ENCODE data around the gene CARMIL3. TPM values are rescaled to one million over a fixed set of nuclear protein-coding genes. Genes with fewer than 3 reads are reported as not detected.
A peak's percentile ranks its signal among the peaks of the same experiment; 100 is the strongest.

CARMIL3 gene
- polyA plus RNA-seq, 1 experiment: not detected

DNA sequence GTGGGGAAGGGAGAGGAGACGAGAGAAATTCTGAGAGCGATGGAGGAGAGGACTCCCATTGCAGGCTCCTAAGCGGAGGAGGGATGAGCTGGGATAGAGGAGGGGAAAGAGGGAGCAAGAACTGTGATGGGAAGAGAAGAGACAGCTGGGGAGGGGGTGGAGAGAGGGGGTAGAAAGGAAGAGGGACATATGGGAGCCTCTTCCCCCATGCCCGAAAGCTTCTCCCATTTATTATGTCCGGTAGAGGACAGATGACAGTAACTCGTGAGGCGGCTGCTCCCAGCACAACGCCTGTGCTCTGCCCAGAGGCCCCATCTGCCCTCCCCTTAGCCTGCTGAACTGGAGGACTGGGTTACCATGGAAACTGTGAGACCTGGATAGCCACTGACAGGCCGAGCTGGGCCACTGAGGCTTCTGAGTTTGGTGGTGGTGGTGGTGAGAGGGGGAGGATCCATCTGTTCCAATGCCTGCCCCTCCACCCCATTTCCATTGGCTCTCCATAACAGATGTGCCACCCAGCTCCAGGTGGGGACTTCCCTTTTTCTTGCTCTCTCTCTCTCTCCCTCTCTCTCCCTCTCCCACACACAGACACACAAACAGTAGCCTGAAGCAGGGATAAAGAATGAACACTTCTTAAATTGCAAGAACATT is 27.8 kb downstream of the CARMIL3 start:
- no peak overlapping the region for H3K4me3 ChIP-seq (ENCODE audit: low read depth, low read length)
- no peak overlapping the region for H3K27ac ChIP-seq (ENCODE audit: low read depth, low read length)
- TF ChIP-seq, protein P1, sequence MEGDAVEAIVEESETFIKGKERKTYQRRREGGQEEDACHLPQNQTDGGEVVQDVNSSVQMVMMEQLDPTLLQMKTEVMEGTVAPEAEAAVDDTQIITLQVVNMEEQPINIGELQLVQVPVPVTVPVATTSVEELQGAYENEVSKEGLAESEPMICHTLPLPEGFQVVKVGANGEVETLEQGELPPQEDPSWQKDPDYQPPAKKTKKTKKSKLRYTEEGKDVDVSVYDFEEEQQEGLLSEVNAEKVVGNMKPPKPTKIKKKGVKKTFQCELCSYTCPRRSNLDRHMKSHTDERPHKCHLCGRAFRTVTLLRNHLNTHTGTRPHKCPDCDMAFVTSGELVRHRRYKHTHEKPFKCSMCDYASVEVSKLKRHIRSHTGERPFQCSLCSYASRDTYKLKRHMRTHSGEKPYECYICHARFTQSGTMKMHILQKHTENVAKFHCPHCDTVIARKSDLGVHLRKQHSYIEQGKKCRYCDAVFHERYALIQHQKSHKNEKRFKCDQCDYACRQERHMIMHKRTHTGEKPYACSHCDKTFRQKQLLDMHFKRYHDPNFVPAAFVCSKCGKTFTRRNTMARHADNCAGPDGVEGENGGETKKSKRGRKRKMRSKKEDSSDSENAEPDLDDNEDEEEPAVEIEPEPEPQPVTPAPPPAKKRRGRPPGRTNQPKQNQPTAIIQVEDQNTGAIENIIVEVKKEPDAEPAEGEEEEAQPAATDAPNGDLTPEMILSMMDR (IDR thresholded peaks at IDR 0.05; ENCODE audit: low read depth, low read length): no peak
- H3K27me3 ChIP-seq (ENCODE audit: control insufficient read depth, insufficient read depth, low read length): peaks cover 63% of the 10 kb centered on the region
- POLR2A ChIA-PET: interaction anchor here (0.6 kb wide), 1 partner anchor 14 kb away, joined by 4 read pairs; no protein-coding TSS in a partner anchor
- H3K9me3 ChIP-seq (ENCODE audit: control insufficient read depth, insufficient read depth, low read length): no peaks in the 10 kb centered on the region; the same call in 1 of the 2 replicates
- CTCF ChIA-PET: interaction anchor here (1.0 to 4.3 kb wide), 7 partner anchors 12 to 82 kb away, joined by 3 to 29 read pairs (median 5); partner anchors contain the start of genes IRF9 and PCK2
- DNase-seq (ENCODE audit: low read depth, low spot score): no peak

DNA sequence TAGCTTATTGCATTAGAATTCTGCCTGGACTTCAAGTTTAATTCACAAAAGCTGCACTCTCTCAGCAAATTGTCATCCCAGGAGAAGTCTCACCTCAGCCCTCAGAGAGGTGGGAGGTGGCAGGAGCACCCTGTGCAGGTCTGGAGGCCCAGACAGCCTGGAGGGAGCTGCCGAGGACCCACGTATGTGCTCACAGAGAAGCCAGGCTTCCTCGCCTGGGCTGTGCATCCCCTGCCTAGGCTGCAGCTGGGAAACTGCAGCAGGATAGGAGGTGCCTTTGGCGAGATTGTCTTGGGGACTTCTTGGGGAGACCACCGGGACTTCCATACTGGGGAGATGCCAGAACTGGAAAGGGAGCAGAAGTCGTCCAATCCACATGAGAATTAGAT is 28.3 kb downstream of the CARMIL3 start:
- DNase-seq (ENCODE audit: low read depth, low spot score): no peak
- H3K9me3 ChIP-seq (ENCODE audit: control insufficient read depth, insufficient read depth, low read length): no peaks in the 10 kb centered on the region; the same call in 1 of the 2 replicates
- TF ChIP-seq, protein P1 (IDR thresholded peaks at IDR 0.05; ENCODE audit: low read depth, low read length): no peak
- CTCF ChIA-PET: interaction anchor here (1.0 to 4.3 kb wide), 6 partner anchors 11 to 81 kb away, joined by 3 to 29 read pairs (median 11); partner anchors contain the start of genes IRF9 and PCK2
- peaks cover 66% of the 10 kb centered on the region for H3K27me3 ChIP-seq (ENCODE audit: control insufficient read depth, insufficient read depth, low read length)
- H3K4me3 ChIP-seq (ENCODE audit: low read depth, low read length): no peak overlapping the region
- no peak overlapping the region for H3K27ac ChIP-seq (ENCODE audit: low read depth, low read length)
- POLR2A ChIA-PET: interaction anchor here (0.6 to 2.1 kb wide), 2 partner anchors 13 to 22 kb away, joined by 4 to 6 read pairs; no protein-coding TSS in a partner anchor

DNA sequence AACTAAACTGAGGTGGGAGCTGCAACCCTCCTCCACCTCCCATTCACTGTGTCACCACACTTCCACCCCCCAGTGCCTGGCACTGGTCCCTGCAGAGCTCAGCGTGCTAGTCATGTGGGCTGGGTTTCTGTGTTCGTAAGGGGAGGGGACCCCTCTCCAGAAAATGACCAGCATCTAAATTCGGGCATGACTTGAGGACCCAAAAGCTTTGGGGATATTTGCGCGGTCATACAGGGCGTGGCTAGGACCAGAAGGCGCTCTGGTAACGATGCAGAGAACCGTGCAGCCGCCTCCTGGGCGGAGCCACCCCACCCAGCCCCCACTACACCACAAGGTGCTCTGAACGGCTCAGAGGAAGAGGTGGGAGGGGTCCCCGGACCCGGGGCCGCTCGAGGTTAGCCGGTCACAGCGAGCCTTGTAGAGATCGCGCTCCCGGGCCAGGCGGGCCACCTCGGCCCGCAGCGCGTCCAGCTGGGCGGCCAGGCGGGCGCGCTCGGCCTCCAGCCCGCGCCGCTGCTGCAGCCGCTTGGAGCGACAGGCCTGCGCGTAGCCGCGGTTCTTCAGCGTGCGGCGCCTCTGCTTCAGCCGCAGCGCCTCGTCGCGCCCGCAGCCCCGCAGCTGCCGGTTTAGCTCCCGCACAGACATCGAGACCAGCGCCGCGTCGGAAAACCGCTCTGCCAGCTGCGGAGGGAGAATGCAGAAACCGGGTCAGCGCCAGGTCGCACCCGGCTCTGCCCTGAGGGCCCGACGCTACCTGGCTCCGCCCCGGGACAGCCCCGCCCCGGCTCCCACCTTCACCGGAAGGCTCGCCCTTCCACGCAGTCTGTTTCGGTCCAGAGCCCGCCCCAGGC is 29.3 kb downstream of the CARMIL3 start:
- DNase-seq (ENCODE audit: low read depth, low spot score): no peak
- H3K27ac ChIP-seq (ENCODE audit: low read depth, low read length): no peak overlapping the region
- no peaks in the 10 kb centered on the region; the same call in 1 of the 2 replicates for H3K9me3 ChIP-seq (ENCODE audit: control insufficient read depth, insufficient read depth, low read length)
- peak overlapping the region; percentile 58 for H3K4me3 ChIP-seq (ENCODE audit: low read depth, low read length)
- ChIA-PET CTCF (interaction anchor here (1.4 to 4.3 kb wide), 6 partner anchors 9 to 80 kb away, joined by 4 to 29 read pairs (median 16); partner anchors contain the start of genes IRF9 and PCK2), POLR2A (interaction anchor here (0.6 to 2.1 kb wide), 2 partner anchors 23 to 29 kb away, joined by 3 to 6 read pairs; no protein-coding TSS in a partner anchor)
- peaks cover 68% of the 10 kb centered on the region for H3K27me3 ChIP-seq (ENCODE audit: control insufficient read depth, insufficient read depth, low read length)
- TF ChIP-seq, protein P1 (IDR thresholded peaks at IDR 0.05; ENCODE audit: low read depth, low read length): no peak

DNA sequence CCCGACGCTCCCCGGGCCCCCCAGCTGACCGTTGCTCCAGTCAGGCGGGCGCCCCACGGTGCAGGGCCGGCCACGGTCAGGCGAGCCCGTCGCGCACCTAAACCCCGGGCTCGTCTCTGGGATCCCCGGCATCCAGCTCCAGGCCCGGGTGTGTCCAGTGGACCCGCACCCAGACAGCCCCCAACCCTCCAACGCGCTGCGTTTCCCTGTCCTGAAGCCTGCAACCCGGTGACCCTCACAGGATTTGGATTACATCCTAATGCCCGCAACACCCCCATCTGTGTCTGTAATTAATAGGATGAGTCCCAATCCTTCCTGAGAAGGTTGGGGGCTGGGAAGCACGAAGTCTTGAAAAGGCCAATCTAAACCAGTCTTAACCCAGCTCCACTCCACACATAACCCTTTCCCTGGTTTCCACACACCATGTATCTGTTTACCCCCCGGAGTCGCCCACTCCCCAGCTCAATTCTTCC is 30.0 kb downstream of the CARMIL3 start:
- H3K9me3 ChIP-seq (ENCODE audit: control insufficient read depth, insufficient read depth, low read length): no peaks in the 10 kb centered on the region; the same call in 1 of the 2 replicates
- ChIA-PET CTCF (interaction anchor here (1.6 to 4.3 kb wide), 2 partner anchors 9 to 24 kb away, joined by 16 to 24 read pairs; no protein-coding TSS in a partner anchor), POLR2A (interaction anchor here (0.6 to 2.1 kb wide), 2 partner anchors 23 to 28 kb away, joined by 3 to 6 read pairs; no protein-coding TSS in a partner anchor)
- TF ChIP-seq, protein P1 (IDR thresholded peaks at IDR 0.05; ENCODE audit: low read depth, low read length): no peak
- peaks cover 72% of the 10 kb centered on the region for H3K27me3 ChIP-seq (ENCODE audit: control insufficient read depth, insufficient read depth, low read length)
- H3K4me3 ChIP-seq (ENCODE audit: low read depth, low read length): peak overlapping the region; percentile 58; the same call in 1 of the 2 replicates
- no peak for DNase-seq (ENCODE audit: low read depth, low spot score)
- H3K27ac ChIP-seq (ENCODE audit: low read depth, low read length): no peak overlapping the region

All from AG04450 (cell line).